ENCODE data around the gene THSD7B. TPM values are rescaled to one million over a fixed set of nuclear protein-coding genes. Genes with fewer than 3 reads are reported as not detected.

The THSD7B gene
- total RNA-seq, 1 donor from 2014 or later, result 0.81 TPM

- DNase-seq (ENCODE audit: low read depth), result no peak
Observed at GRCh38 chr2:137237055-137237454, 471.7 kb downstream of the THSD7B start.

GRCh38 chr2:137238065-137238464 lies 472.7 kb downstream of the THSD7B start:
- no peak for DNase-seq (ENCODE audit: low read depth)
- no peak for TF ChIP-seq CTCF (conservative IDR thresholded peaks at IDR 0.05; ENCODE audit: low read depth, low read length)
- H3K4me3 ChIP-seq (ENCODE audit: low read depth, low read length), result no peak overlapping the region

More at GRCh38 chr2:137237055-137237454, 471.7 kb downstream of the THSD7B start:
- TF ChIP-seq CTCF (conservative IDR thresholded peaks at IDR 0.05; ENCODE audit: low read depth, low read length), result no peak
- no peak overlapping the region for H3K4me3 ChIP-seq (ENCODE audit: low read depth, low read length)

GRCh38 chr2:137249463-137250130 lies 484.3 kb downstream of the THSD7B start:
- no peak for TF ChIP-seq CTCF (conservative IDR thresholded peaks at IDR 0.05; ENCODE audit: low read depth, low read length)
- no peak for DNase-seq (ENCODE audit: low read depth)

GRCh38 chr2:137250401-137250800 lies 485.1 kb downstream of the THSD7B start:
- no peak for DNase-seq (ENCODE audit: low read depth)
- no peak overlapping the region for H3K4me3 ChIP-seq (ENCODE audit: low read depth, low read length)
- TF ChIP-seq CTCF (conservative IDR thresholded peaks at IDR 0.05; ENCODE audit: low read depth, low read length), result no peak

More at GRCh38 chr2:137249463-137250130, 484.3 kb downstream of the THSD7B start:
- no peak overlapping the region for H3K4me3 ChIP-seq (ENCODE audit: low read depth, low read length)

- DNase-seq (ENCODE audit: low read depth), result no peak
- H3K4me3 ChIP-seq (ENCODE audit: low read depth, low read length), result no peak overlapping the region
- no peak for TF ChIP-seq CTCF (conservative IDR thresholded peaks at IDR 0.05; ENCODE audit: low read depth, low read length)
Observed at GRCh38 chr2:137251045-137251444, 485.7 kb downstream of the THSD7B start.

- no peak for TF ChIP-seq CTCF (conservative IDR thresholded peaks at IDR 0.05; ENCODE audit: low read depth, low read length)
- DNase-seq (ENCODE audit: low read depth), result no peak
- H3K4me3 ChIP-seq (ENCODE audit: low read depth, low read length), result no peak overlapping the region
Observed at GRCh38 chr2:137252934-137253333, 487.6 kb downstream of the THSD7B start.

GRCh38 chr2:137254052-137254451 lies 488.7 kb downstream of the THSD7B start:
- TF ChIP-seq CTCF (conservative IDR thresholded peaks at IDR 0.05; ENCODE audit: low read depth, low read length), result no peak

More at GRCh38 chr2:137254052-137254451, 488.7 kb downstream of the THSD7B start:
- no peak overlapping the region for H3K4me3 ChIP-seq (ENCODE audit: low read depth, low read length)
- no peak for DNase-seq (ENCODE audit: low read depth)
